Measurements from ENCODE around the gene UBL4B. TPM values are rescaled to one million over a fixed set of nuclear protein-coding genes. Genes with fewer than 3 reads are reported as not detected.

The UBL4B gene
- total RNA-seq, 4 donors from 2014 or later: 0.16 TPM; not detected in 3

DNA sequence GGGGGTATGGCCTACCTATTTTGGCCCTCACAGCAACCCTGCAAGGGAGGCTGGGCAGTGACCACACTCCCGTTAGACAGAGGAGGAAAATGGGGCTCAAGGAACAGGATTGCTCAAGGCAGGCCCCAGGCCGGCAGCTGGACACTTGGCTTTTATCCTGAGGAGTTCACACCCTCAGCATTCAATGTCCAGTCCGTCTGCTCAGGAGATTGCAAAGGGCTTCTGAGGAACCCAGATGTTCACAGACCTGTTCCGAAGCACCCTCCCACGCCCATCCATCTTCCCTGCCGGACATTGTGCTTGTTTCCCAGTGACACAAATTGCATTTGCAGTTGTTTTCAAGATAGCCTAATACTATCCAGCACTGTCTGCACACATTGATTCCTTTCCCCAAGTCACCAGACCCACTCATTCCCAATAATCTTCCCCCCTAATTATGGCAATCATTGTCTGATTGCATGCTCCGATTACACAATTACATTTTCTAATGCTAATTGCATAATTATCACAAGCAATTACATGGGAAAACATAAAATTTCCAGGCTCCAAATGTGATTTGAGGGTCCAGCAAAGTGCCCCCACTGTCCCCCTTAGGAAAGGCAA is 4.3 kb upstream of the UBL4B start:
- Histone ChIP-seq H3K27me3 (peaks cover 0 to 5% (median 0%) of the 10 kb centered on the region in 3 donors), H3K36me3 (no peaks in the 10 kb centered on the region), H3K4me1 (no peaks in the 10 kb centered on the region), H3K4me3 (no peak overlapping the region), H3K27ac (no peak overlapping the region), H3K9me3 (no peaks in the 10 kb centered on the region)
- intact Hi-C loops (cut with DNase I; ENCODE audit: low total_unique reads): no loop called here
- in situ Hi-C loops (cut with MboI; ENCODE audit: low sequenced_read_pairs in 4 of 4): loop anchor here (5.0 to 10.0 kb wide), 2 partner anchors 53 to 56 kb away; no protein-coding TSS in a partner anchor
- DNase-seq (no peak), ATAC-seq (no peak)
- TF ChIP-seq, protein P1, sequence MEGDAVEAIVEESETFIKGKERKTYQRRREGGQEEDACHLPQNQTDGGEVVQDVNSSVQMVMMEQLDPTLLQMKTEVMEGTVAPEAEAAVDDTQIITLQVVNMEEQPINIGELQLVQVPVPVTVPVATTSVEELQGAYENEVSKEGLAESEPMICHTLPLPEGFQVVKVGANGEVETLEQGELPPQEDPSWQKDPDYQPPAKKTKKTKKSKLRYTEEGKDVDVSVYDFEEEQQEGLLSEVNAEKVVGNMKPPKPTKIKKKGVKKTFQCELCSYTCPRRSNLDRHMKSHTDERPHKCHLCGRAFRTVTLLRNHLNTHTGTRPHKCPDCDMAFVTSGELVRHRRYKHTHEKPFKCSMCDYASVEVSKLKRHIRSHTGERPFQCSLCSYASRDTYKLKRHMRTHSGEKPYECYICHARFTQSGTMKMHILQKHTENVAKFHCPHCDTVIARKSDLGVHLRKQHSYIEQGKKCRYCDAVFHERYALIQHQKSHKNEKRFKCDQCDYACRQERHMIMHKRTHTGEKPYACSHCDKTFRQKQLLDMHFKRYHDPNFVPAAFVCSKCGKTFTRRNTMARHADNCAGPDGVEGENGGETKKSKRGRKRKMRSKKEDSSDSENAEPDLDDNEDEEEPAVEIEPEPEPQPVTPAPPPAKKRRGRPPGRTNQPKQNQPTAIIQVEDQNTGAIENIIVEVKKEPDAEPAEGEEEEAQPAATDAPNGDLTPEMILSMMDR (IDR thresholded peaks at IDR 0.05 in 4 of 5, conservative IDR thresholded peaks at IDR 0.05 in 1 of 5): no peak
- no peak for TF ChIP-seq POLR2A (IDR thresholded peaks at IDR 0.05)

DNA sequence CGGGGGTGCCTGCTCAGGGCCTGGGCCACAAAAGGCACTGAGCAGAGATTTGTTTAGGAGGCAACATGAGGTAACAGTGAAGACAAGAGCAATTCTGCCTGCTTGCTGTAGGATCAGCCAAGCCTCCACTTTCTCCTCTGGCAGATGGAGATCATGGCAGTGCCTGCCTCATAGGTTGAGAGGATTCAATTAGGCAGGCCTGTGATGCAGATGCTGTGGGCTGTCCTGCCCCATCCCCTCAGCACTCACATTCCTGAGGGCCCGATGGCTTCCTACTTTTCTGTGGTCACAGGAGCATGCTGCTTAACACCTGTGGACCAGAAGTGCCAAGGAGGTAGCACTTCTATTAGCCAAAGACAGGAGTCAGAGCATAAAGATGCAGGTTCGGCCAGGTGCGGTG is 1.2 kb upstream of the UBL4B start:
- no peak for TF ChIP-seq POLR2A (IDR thresholded peaks at IDR 0.05)
- TF ChIP-seq, protein P1 (IDR thresholded peaks at IDR 0.05 in 4 of 5, conservative IDR thresholded peaks at IDR 0.05 in 1 of 5): no peak
- intact Hi-C loops (cut with DNase I; ENCODE audit: low total_unique reads) (no loop called here), in situ Hi-C loops (cut with MboI; ENCODE audit: low sequenced_read_pairs in 4 of 4) (no loop called here)
- Histone ChIP-seq H3K4me1 (no peaks in the 10 kb centered on the region), H3K36me3 (no peaks in the 10 kb centered on the region), H3K27me3 (peaks cover 0 to 5% (median 0%) of the 10 kb centered on the region in 3 donors), H3K27ac (no peak overlapping the region), H3K9me3 (no peaks in the 10 kb centered on the region), H3K4me3 (no peak overlapping the region)
- DNase-seq (no peak), ATAC-seq (no peak)

DNA sequence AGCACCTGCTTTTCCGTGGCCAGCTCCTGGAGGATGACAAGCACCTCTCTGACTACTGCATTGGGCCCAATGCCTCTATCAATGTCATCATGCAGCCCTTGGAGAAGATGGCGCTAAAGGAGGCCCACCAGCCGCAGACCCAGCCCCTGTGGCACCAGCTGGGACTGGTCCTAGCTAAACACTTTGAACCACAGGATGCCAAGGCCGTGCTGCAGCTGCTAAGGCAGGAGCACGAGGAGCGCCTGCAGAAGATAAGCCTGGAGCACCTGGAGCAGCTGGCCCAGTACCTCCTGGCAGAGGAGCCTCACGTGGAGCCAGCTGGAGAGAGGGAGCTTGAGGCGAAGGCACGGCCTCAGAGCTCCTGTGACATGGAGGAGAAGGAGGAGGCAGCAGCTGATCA is 413 bp downstream of the UBL4B start:
- no peaks in the 10 kb centered on the region for H3K36me3 ChIP-seq
- no peak overlapping the region for H3K27ac ChIP-seq
- no peaks in the 10 kb centered on the region for H3K4me1 ChIP-seq
- H3K9me3 ChIP-seq: no peaks in the 10 kb centered on the region
- ATAC-seq: no peak
- in situ Hi-C loops (cut with MboI; ENCODE audit: low sequenced_read_pairs in 4 of 4) (no loop called here), intact Hi-C loops (cut with DNase I; ENCODE audit: low total_unique reads) (no loop called here)
- H3K27me3 ChIP-seq: peaks cover 0 to 7% (median 0%) of the 10 kb centered on the region in 3 donors
- TF ChIP-seq, protein P1 (IDR thresholded peaks at IDR 0.05 in 4 of 5, conservative IDR thresholded peaks at IDR 0.05 in 1 of 5): no peak
- no peak for TF ChIP-seq POLR2A (IDR thresholded peaks at IDR 0.05)
- no peak for DNase-seq
- no peak overlapping the region for H3K4me3 ChIP-seq

DNA sequence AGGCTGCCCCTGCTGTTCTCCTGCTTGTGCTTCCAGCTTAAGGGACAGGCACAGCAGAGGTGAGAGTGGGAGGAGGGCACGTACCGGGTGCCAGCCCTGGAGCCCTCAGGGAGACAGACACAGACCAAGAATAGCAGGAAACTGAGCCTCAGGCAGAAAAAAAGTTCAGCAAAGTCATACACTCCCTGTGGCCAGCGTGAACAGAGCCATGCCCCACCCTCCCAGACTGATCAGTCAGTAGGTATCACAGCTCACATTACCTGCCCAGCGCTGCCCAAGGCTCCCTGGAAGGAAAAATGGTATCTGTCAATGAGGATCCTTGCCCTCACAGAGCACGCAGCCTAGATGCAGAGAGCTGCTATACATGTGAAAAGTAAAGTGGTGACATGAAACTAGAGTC is 1.3 kb downstream of the UBL4B start:
- Histone ChIP-seq H3K4me1 (no peaks in the 10 kb centered on the region), H3K36me3 (no peaks in the 10 kb centered on the region), H3K27ac (no peak overlapping the region), H3K9me3 (no peaks in the 10 kb centered on the region), H3K27me3 (peaks cover 0 to 7% (median 0%) of the 10 kb centered on the region in 3 donors), H3K4me3 (no peak overlapping the region)
- TF ChIP-seq POLR2A (IDR thresholded peaks at IDR 0.05): no peak
- TF ChIP-seq, protein P1 (IDR thresholded peaks at IDR 0.05 in 4 of 5, conservative IDR thresholded peaks at IDR 0.05 in 1 of 5): no peak
- ATAC-seq (no peak), DNase-seq (no peak)
- in situ Hi-C loops (cut with MboI; ENCODE audit: low sequenced_read_pairs in 4 of 4): no loop called here
- intact Hi-C loops (cut with DNase I; ENCODE audit: low total_unique reads): no loop called here

DNA sequence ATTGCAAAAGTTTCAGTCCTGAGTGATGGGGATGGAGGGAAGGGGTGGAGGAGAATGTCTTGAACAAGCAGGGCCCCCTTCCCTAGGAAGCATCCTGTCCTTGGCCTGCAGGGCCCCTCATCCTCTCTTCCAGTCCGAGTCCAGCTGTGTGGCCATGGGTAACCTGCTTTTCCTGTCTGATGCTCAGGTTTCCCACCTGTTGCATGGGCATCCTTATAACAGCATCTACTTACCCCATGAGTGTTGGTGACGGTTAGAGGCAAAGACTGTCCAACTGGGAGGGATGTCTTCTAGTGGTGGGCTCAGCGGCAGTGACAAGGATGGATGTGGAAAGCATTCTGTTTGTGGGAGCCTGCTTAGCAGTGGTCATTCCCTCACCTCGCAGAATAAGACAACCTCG is 1.9 kb downstream of the UBL4B start:
- intact Hi-C loops (cut with DNase I; ENCODE audit: low total_unique reads) (no loop called here), in situ Hi-C loops (cut with MboI; ENCODE audit: low sequenced_read_pairs in 4 of 4) (no loop called here)
- ATAC-seq: no peak
- H3K4me3 ChIP-seq: no peak overlapping the region
- no peak for DNase-seq
- H3K27me3 ChIP-seq: peaks cover 0 to 2% (median 0%) of the 10 kb centered on the region in 3 donors
- H3K4me1 ChIP-seq: no peaks in the 10 kb centered on the region
- H3K36me3 ChIP-seq: no peaks in the 10 kb centered on the region
- no peaks in the 10 kb centered on the region for H3K9me3 ChIP-seq
- H3K27ac ChIP-seq: no peak overlapping the region
- TF ChIP-seq, protein P1 (IDR thresholded peaks at IDR 0.05 in 4 of 5, conservative IDR thresholded peaks at IDR 0.05 in 1 of 5): no peak
- TF ChIP-seq POLR2A (IDR thresholded peaks at IDR 0.05): no peak

All from gastrocnemius medialis (tissue), 4 donors.